HG02884 (cell line): ENCODE results near the gene TCP11L1.
A peak's percentile ranks its signal among the peaks of the same experiment; 100 is the strongest.
"Not testable (repeated sequence)": the region's sequence is repeated elsewhere in the genome, so short reads cannot be mapped to it uniquely, and the experiment has no call there.

Source experiments
- ATAC-seq: cut with Tn5 transposase; IDR thresholded peaks from one replicate; pipeline ENCODE4 v1.9.1; 2021; ENCODE audit warnings: mild to moderate bottlenecking, moderate library complexity; ENCODE audit not compliant: unreplicated experiment

Gene TCP11L1

GRCh38 chr11:33064866-33065265, 25.5 kb downstream of the TCP11L1 start:
- no peak for ATAC-seq

- peak; percentile 46 for ATAC-seq
Measured at GRCh38 chr11:33065445-33066178, 26.2 kb downstream of the TCP11L1 start.

GRCh38 chr11:33067294-33067693, 27.9 kb downstream of the TCP11L1 start:
- ATAC-seq, result no peak

- ATAC-seq, result no peak
Measured at GRCh38 chr11:33068611-33069340, 29.4 kb downstream of the TCP11L1 start.

GRCh38 chr11:33072465-33072864, 33.1 kb downstream of the TCP11L1 start:
- ATAC-seq, result no peak

- ATAC-seq, result no peak
Measured at GRCh38 chr11:33083918-33084317, 44.5 kb downstream of the TCP11L1 start.

- no peak for ATAC-seq
Measured at GRCh38 chr11:33086017-33086416, 46.6 kb downstream of the TCP11L1 start.

- ATAC-seq, result no peak
Measured at GRCh38 chr11:33089776-33090175, 50.4 kb downstream of the TCP11L1 start.

- ATAC-seq, result no peak
Measured at GRCh38 chr11:33094157-33094556, 54.8 kb downstream of the TCP11L1 start.

- no peak for ATAC-seq
Measured at GRCh38 chr11:33103836-33104235, 64.5 kb downstream of the TCP11L1 start.

GRCh38 chr11:33109294-33109895, 70.0 kb downstream of the TCP11L1 start:
- no peak for ATAC-seq

GRCh38 chr11:33110083-33110482, 70.7 kb downstream of the TCP11L1 start:
- ATAC-seq, result no peak

GRCh38 chr11:33116535-33116934, 77.2 kb downstream of the TCP11L1 start:
- ATAC-seq, result no peak

- ATAC-seq, result not testable (repeated sequence)
Measured at GRCh38 chr11:33122696-33123095, 83.3 kb downstream of the TCP11L1 start.
